ENCODE measurements around the gene NUMA1. TPM values are rescaled to one million over a fixed set of nuclear protein-coding genes. Genes with fewer than 3 reads are reported as not detected.

Gene NUMA1
- total and polyA plus RNA-seq, 2 experiments from 2014 or later = 33.2 to 104 TPM

DNA sequence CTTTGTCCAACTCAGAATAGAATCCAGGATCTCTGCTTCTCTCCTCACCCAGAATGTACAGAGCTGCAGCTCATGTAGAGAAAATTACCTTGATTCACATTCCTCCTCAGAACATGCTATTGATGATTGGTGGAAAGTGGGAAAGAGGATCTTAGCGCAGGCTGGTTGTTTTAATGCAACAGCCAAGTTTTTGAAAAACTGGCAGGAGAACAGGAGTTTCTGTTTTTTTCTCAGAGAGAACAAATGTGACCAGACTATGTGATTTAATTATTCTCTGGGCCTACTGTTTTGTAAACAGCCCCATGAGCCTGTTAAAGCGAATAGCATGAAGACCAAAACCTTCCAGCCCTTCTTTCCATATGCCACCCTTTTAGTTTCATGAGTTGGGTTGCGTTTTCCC is 100.7 kb downstream of the NUMA1 start:
- Histone ChIP-seq H3K4me1 (ENCODE audit: insufficient read depth) (no peaks in the 10 kb centered on the region), H2AFZ (no peak overlapping the region), H4K20me1 (replicated peaks; ENCODE audit: insufficient read depth) (peaks cover 14% of the 10 kb centered on the region), H3K4me2 (no peak overlapping the region), H3K36me3 (ENCODE audit: insufficient read depth) (no peaks in the 10 kb centered on the region; the same call in 1 of the 2 replicates), H3F3A (replicated peaks; ENCODE audit: low read depth) (no peaks in the 10 kb centered on the region), H3K27ac (ENCODE audit: low read depth) (no peak overlapping the region), H3K79me2 (replicated peaks; ENCODE audit: insufficient read depth) (peaks cover 15% of the 10 kb centered on the region), H3K4me3 (no peak overlapping the region), H3K9me2 (ENCODE audit: insufficient read depth) (no peaks in the 10 kb centered on the region), H3K27me3 (ENCODE audit: insufficient read depth) (no peaks in the 10 kb centered on the region)
- no peak overlapping the region for H3K4me3 Mint-ChIP-seq
- ATAC-seq = no peak
- H3K27ac Mint-ChIP-seq = no peak overlapping the region
- no peaks in the 10 kb centered on the region for H3K27me3 Mint-ChIP-seq (ENCODE audit: insufficient read depth, low read depth, poor library complexity)
- no peak for TF ChIP-seq CREB1 (CRISPR knock-in tag; IDR thresholded peaks at IDR 0.05; ENCODE audit: low read depth)
- TF ChIP-seq, protein P1, sequence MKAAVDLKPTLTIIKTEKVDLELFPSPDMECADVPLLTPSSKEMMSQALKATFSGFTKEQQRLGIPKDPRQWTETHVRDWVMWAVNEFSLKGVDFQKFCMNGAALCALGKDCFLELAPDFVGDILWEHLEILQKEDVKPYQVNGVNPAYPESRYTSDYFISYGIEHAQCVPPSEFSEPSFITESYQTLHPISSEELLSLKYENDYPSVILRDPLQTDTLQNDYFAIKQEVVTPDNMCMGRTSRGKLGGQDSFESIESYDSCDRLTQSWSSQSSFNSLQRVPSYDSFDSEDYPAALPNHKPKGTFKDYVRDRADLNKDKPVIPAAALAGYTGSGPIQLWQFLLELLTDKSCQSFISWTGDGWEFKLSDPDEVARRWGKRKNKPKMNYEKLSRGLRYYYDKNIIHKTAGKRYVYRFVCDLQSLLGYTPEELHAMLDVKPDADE (IDR thresholded peaks at IDR 0.05) = no peak
- TF ChIP-seq, protein P2, sequence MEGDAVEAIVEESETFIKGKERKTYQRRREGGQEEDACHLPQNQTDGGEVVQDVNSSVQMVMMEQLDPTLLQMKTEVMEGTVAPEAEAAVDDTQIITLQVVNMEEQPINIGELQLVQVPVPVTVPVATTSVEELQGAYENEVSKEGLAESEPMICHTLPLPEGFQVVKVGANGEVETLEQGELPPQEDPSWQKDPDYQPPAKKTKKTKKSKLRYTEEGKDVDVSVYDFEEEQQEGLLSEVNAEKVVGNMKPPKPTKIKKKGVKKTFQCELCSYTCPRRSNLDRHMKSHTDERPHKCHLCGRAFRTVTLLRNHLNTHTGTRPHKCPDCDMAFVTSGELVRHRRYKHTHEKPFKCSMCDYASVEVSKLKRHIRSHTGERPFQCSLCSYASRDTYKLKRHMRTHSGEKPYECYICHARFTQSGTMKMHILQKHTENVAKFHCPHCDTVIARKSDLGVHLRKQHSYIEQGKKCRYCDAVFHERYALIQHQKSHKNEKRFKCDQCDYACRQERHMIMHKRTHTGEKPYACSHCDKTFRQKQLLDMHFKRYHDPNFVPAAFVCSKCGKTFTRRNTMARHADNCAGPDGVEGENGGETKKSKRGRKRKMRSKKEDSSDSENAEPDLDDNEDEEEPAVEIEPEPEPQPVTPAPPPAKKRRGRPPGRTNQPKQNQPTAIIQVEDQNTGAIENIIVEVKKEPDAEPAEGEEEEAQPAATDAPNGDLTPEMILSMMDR (conservative IDR thresholded peaks at IDR 0.05; ENCODE audit: low read depth in 2 of 2) = no peak
- TF ChIP-seq, protein P3, sequence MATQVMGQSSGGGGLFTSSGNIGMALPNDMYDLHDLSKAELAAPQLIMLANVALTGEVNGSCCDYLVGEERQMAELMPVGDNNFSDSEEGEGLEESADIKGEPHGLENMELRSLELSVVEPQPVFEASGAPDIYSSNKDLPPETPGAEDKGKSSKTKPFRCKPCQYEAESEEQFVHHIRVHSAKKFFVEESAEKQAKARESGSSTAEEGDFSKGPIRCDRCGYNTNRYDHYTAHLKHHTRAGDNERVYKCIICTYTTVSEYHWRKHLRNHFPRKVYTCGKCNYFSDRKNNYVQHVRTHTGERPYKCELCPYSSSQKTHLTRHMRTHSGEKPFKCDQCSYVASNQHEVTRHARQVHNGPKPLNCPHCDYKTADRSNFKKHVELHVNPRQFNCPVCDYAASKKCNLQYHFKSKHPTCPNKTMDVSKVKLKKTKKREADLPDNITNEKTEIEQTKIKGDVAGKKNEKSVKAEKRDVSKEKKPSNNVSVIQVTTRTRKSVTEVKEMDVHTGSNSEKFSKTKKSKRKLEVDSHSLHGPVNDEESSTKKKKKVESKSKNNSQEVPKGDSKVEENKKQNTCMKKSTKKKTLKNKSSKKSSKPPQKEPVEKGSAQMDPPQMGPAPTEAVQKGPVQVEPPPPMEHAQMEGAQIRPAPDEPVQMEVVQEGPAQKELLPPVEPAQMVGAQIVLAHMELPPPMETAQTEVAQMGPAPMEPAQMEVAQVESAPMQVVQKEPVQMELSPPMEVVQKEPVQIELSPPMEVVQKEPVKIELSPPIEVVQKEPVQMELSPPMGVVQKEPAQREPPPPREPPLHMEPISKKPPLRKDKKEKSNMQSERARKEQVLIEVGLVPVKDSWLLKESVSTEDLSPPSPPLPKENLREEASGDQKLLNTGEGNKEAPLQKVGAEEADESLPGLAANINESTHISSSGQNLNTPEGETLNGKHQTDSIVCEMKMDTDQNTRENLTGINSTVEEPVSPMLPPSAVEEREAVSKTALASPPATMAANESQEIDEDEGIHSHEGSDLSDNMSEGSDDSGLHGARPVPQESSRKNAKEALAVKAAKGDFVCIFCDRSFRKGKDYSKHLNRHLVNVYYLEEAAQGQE (IDR thresholded peaks at IDR 0.05; ENCODE audit: unreplicated experiment) = no peak
- TF ChIP-seq, protein P4, sequence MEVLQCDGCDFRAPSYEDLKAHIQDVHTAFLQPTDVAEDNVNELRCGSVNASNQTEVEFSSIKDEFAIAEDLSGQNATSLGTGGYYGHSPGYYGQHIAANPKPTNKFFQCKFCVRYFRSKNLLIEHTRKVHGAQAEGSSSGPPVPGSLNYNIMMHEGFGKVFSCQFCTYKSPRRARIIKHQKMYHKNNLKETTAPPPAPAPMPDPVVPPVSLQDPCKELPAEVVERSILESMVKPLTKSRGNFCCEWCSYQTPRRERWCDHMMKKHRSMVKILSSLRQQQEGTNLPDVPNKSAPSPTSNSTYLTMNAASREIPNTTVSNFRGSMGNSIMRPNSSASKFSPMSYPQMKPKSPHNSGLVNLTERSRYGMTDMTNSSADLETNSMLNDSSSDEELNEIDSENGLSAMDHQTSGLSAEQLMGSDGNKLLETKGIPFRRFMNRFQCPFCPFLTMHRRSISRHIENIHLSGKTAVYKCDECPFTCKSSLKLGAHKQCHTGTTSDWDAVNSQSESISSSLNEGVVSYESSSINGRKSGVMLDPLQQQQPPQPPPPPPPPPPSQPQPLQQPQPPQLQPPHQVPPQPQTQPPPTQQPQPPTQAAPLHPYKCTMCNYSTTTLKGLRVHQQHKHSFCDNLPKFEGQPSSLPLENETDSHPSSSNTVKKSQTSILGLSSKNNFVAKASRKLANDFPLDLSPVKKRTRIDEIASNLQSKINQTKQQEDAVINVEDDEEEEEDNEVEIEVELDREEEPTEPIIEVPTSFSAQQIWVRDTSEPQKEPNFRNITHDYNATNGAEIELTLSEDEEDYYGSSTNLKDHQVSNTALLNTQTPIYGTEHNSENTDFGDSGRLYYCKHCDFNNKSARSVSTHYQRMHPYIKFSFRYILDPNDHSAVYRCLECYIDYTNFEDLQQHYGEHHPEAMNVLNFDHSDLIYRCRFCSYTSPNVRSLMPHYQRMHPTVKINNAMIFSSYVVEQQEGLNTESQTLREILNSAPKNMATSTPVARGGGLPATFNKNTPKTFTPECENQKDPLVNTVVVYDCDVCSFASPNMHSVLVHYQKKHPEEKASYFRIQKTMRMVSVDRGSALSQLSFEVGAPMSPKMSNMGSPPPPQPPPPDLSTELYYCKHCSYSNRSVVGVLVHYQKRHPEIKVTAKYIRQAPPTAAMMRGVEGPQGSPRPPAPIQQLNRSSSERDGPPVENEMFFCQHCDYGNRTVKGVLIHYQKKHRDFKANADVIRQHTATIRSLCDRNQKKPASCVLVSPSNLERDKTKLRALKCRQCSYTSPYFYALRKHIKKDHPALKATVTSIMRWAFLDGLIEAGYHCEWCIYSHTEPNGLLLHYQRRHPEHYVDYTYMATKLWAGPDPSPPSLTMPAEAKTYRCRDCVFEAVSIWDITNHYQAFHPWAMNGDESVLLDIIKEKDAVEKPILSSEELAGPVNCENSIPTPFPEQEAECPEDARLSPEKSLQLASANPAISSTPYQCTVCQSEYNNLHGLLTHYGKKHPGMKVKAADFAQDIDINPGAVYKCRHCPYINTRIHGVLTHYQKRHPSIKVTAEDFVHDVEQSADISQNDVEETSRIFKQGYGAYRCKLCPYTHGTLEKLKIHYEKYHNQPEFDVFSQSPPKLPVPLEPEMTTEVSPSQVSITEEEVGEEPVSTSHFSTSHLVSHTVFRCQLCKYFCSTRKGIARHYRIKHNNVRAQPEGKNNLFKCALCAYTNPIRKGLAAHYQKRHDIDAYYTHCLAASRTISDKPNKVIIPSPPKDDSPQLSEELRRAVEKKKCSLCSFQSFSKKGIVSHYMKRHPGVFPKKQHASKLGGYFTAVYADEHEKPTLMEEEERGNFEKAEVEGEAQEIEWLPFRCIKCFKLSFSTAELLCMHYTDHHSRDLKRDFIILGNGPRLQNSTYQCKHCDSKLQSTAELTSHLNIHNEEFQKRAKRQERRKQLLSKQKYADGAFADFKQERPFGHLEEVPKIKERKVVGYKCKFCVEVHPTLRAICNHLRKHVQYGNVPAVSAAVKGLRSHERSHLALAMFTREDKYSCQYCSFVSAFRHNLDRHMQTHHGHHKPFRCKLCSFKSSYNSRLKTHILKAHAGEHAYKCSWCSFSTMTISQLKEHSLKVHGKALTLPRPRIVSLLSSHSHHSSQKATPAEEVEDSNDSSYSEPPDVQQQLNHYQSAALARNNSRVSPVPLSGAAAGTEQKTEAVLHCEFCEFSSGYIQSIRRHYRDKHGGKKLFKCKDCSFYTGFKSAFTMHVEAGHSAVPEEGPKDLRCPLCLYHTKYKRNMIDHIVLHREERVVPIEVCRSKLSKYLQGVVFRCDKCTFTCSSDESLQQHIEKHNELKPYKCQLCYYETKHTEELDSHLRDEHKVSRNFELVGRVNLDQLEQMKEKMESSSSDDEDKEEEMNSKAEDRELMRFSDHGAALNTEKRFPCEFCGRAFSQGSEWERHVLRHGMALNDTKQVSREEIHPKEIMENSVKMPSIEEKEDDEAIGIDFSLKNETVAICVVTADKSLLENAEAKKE (CRISPR knock-in tag; IDR thresholded peaks at IDR 0.05) = no peak
- TF ChIP-seq JUNB (IDR thresholded peaks at IDR 0.05; ENCODE audit: unreplicated experiment) = no peak
- peaks cover 29% of the 10 kb centered on the region for H3K36me3 Mint-ChIP-seq (ENCODE audit: low read depth)
- no peak for DNase-seq (ENCODE audit: low spot score)
- no peaks in the 10 kb centered on the region for H3K9me3 Mint-ChIP-seq
- no peaks in the 10 kb centered on the region; the same call in 2 of the 3 replicates for H3K4me1 Mint-ChIP-seq
